Fibroblast of lung (primary cell): ENCODE results near the gene USP46.

Experiments used
- CTCF ChIP-seq, 2 donors: IDR thresholded peaks in 1 of 2; conservative IDR thresholded peaks in 1 of 2; 1 replicate in 1 of 2; 2 replicates in 1 of 2; pipeline ENCODE4 v1.5.1; 2011 to 2012; ENCODE audit warnings: low read length in 2 of 2, control low read depth in 1 of 2, inconsistent platforms in 1 of 2, low read depth in 1 of 2, mild to moderate bottlenecking in 1 of 2
- EZH2 ChIP-seq: IDR thresholded peaks from 2 replicates; pipeline ENCODE4 v1.5.1; 2012; ENCODE audit warnings: low read length, control low read depth, mild to moderate bottlenecking; ENCODE audit errors: missing control alignments

GRCh38 chr4:52648836-52649235 is 10.3 kb downstream of the USP46 start:
- TF ChIP-seq CTCF (conservative IDR thresholded peaks at IDR 0.05 in 1 of 2, IDR thresholded peaks at IDR 0.05 in 1 of 2; ENCODE audit: low read depth in 1 of 2, low read length in 2 of 2) (no peak), EZH2 (no peak)
